ENCODE data around the gene DOK7.
A peak's percentile ranks its signal among the peaks of the same experiment; 100 is the strongest.

The DOK7 gene

DNA sequence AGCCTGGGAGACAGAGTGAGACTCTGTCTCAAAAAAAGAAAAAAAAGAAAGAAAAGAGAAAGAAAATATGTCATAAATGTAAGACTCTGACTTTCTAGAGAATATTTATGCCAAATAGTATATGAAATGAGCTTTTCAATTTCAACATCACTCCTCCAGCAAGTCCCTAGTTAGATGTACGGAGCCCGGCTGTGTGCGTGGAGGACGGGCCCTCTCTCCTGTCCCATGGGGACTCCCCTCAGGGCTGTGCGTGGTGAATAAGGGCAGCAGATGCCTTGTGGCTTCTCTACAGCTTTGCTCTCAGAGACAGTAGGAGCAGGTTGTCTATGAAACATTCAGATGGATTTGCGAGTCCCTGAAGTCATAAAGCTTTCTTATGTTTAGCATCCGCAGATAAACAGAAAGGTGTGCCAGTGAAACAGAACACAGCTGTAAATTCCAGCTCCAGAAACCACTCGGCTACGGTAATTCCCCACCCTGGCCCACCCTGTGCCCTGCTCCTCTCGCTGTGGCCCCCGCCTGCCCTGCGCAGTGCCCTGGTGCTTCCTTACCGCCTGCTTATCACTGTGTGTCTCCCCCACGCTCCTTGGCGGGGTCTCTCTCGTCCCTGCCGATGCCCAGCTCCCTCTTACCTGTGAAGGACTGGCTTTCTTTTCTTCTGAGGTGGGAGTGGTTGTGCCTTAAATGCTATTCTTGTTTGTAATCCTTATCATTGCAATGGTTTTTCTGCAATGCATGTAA is 35.2 kb upstream of the DOK7 start:
- DNase-seq: no peak

DNA sequence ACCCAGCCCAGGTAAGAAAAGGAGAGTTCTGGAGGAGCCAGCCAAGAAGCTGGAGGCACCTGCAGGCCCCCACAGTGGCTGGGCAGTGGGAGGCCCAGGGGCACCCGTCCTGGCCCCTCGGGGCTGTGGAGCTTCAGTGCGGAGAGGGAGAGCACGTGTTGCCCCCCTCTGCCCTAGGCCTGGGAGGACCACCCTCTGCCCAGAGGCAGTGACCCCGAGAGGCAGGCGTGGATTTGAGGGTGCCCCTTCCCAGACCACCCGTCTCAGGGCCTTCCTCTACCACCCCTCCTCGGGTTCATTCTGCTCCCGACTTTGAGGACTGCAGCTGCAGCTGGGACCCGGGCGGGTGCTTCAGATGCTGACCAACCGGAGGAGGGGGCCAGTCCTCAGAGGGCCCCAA is 33.5 kb upstream of the DOK7 start:
- no peak for DNase-seq

DNA sequence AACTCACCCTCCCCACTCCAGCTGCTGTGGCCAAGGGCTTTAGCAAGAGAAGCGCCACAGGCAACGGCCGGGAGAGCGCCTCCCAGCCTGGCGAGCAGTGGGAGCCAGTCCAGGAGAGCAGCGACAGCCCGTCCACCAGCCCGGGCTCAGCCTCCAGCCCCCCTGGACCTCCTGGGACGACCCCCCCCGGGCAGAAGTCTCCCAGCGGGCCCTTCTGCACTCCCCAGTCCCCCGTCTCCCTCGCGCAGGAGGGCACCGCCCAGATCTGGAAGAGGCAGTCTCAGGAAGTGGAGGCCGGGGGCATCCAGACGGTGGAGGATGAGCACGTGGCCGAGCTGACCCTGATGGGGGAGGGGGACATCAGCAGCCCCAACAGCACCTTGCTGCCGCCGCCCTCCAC is 32.6 kb upstream of the DOK7 start:
- DNase-seq: no peak

DNA sequence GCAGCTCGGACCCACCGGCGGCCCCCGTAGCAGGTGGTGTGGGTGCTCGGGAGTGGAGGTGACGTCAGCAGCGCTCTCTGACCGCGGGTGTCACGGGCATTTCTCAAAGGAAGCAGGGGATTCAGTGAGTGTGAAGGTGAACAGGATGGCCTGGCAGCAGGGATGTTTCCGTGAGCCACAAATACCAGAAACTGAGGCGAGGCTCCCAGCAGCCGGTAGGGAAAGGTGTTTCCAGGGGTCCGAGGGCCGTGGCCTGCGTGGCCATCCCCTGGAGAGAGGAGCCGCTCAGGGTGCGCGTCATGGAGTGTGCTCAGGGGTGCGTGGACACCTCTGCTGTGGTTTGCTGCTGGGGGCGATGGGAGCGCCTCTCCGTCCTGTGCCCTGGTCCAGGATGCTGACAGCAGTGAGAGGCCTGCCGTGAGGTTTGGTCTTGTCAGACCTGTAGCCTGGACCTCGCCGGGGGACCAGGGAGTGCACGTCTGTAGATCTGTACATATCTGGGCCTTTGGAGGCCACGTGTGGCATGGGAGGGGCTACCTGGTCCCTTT is 31.6 kb upstream of the DOK7 start:
- no peak for DNase-seq

DNA sequence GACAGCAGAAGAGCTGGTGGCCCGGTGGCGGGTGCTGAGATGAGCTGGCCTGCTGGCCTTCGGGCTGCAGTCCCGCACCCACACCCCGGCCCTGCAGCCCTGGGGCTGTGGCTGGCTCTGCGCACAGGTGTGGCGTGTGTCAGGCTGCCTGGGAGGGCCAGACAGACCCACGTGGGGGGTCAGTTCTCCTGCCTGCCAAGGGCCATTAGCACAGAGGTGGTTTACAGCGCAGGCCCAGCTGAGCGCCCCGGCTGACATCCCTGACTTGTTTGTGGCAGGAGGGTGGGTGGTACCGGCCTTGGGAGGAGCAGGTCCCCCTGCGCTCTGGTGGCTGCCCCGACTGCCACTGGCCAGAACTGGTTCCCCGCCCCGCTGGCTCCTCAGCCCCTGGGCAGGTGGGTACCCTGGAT is 30.7 kb upstream of the DOK7 start:
- DNase-seq: no peak

DNA sequence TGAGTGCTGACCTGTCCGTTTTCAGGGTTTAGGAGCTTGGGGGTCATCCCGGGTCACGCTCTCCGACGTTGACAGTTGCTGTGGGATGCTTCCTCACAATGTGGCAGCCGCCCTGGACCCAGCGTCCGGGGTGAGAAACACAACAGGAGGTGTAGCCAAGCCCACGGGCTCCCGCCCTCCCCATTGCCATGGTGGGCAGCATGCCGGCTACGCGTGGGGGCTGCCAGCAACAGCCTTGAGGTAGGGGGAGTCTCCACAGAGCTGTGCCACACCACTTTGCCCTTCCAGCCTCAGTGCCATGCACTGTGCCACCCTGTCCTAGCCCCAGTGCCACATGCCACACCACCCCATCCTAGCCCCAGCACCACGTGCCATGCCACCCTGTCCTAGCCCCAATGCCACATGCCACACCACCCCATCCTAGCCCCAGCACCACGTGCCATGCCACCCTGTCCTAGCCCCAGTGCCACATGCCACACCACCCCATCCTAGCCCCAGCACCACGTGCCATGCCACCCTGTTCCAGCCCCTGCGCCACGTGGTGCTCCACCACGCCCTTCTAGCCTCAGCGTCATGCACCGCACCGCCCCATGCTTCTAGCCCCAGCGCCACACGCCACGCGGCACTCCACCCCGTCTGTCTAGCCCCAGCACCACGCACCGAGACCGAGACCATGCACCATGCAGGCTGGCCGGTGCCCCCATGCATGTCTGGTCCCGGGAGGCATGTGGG is 29.8 kb upstream of the DOK7 start:
- no peak for DNase-seq

DNA sequence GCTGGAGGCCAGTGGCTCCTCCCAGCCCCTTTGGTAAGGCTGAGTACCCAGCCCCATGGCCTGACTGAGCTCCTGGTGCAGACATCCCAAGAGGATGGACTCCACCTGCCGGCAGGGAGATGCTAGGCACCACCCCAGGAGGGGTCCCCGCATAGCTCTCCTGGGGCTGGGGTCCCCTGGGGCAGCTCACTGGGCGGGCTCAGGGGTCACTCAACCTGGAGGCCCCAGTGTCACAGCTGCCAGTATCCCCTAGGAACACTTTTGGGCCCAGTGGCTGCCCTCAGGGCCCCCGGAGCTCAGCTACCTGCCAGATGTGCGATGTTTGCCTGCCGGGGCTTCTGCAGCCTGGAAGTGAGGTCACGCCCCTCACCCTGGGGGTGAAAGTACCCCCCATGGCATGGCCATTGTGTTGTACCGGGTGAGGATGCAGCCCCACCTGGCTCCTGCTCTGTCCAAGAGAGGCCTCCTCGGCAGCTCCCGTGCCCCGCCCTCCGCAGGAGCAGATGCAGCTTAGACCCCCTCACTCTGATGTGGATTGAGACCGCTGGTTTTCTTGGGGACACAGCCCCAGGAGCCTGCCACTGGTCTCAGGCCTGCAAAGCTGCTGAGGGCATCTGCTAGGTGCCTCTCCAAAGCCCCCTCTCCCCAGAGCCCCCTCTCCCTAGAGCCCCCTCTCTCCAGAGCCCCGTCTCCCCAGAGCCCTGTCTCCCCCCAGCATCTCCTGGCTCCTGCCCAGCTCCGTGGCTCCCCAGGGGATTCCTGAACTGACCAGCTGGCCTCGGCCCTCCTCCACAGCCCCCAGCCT is 28.0 kb upstream of the DOK7 start:
- no peak for DNase-seq

DNA sequence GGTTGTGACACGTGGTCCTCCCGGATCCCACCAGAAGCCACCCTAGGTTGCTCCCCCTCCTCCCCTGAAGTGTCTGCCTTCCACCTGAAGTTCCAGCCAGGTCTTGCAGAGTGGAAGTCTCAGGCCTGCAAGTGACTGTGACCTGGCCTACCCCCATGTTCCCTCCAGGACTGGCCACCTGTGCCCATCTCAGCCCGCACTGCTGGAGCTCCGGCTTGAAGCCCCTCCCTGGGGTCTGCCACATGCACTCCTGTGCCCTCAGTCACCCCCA is 27.5 kb upstream of the DOK7 start:
- DNase-seq: no peak

DNA sequence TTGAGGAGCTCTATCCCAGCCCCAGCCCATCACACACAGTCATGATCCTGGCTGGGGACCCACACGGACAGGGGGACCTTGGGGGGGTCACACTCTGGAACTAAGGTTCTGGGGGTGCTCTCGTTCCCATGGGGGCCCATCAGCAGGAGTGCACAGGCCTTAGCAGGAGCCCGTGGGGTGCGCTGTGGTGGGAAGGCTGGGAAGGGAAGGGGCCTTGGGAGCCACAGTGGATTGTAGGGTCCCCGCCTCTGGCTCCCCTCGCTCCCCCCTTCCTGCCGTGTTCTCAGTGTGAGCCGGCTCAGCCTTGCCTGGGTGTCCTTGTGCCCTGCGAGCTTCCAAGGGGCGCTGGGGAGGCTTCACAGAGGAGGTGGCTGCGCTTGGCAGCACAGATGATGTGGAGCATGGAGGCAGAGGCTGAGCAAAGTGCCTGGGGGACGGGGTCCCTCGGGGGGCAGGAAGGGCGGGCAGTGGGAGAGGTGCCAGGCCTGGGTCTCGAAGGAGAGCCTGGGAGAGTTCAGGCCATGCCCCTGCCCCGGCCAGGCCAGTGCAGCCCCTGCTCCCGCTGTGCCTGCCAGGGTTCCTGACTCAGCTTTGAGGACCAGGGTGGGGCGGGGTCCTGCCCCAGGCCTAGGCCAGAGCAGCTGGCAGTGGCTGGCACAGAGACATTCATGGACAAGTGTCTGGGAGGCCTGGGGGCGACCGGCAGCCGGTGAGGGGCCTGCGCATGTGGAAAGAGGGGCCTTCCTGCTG is 26.9 kb upstream of the DOK7 start:
- DNase-seq: no peak

DNA sequence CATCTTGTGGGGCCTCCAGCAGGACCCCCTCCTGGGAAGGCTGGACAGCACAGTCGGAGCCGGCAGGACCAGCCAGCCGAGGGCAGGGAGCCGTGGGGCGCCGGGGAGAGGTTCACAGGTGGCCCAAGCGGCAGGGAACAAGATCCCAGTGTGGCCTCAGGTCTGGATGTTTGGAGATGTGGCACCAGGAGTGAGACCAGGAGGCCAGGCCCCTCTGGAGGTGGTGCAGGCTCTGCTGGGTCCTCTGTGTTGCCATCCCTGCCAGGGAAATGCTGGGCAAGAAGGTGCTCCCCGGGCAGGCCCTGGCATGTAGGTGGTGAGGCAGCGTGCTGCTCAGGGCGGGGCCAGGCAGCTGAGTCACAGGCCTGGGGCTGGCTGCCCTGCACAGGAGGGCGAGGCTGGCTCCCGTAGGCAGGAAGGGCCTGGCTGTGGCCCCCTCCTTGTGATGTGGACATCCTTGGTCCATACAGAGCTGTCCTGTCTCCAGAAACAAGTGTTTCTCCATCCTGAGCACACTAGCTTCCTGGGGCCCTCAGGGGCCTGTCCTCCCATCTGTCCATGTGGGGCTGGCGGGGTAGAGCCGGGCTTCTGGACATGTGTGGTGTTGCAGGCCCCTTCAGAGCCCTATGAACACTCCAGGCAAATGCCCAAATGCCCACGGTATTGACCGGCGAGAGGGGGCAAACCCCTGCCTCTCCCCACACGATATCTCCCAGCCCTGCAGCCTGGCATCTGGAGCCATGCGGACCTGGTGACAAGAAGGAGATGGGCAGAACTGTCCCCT is 26.1 kb upstream of the DOK7 start:
- DNase-seq: no peak

DNA sequence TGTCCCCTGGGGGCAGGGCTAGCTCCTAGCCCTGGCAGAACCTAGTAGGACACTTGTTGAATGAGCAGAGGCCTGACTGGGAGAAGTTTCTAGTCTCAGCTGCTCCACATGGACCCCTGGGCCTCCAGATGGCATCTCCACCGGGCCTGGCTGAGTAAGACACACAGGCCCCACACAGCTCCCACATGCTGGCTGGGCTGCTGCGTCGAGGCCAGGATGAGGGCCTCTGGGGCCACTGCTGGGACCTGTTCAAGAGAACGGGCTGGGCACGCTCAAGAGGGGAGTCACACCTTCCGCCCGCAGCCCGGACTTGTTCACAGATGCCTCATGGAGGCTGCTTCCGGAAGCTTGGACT is 25.5 kb upstream of the DOK7 start:
- DNase-seq: no peak

DNA sequence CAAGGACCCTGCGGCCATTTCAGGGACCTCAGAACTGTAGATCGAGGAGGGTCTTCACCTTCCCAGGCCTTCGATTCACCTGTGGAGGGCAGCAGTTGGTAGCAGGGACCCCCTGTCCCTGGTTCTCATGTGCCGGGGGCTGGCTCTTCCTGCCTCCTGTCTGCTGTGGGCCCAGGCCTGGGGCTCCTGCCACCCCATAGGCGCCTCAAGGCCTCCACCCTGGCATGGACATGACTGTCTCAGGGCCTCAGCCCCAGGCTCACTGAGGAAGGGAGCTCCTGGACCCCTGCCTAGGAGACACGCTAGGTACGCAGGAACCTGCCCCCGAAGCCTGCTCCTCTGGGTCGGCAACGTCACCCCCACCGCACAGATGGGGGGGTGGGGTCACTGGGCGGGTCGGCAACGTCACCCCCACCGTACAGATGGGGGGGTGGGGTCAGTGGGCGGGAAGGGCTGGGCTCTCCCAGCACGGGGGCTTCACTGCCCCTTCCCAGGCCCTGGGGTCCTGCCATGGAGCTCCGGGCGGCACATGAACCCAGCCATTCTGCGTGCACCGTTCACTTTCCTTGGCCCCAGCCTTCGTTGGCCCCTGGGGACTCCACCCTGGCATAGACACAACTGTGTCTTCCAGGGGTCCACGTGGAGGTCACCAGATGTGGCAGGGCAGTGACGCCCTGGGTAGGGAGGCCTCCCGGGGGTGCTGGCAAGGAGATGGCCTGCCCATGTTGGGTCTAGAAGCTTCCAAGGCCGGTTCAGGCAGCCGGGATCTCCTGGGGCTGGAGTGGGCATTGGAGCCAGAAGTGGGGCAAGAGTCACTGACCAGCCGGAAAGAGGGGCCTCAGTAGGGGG is 24.9 kb upstream of the DOK7 start:
- no peak for DNase-seq

DNA sequence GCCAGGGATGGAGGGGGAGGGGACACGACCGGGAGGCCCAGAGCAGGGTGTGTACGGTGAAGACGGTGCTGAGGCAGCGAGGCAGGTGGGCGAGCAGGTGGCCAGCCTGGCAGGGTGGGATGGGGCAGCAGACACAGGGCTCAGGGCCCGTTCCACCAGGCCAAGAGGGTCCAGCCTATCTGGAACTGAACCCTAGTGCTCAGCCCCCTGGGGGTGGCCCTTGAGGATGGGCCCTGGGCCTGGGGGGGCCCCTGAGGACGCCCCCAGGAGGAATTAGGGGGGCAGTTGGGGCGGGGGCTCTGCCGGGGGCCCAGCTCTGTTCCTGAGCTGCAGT is 24.3 kb upstream of the DOK7 start:
- DNase-seq: no peak

DNA sequence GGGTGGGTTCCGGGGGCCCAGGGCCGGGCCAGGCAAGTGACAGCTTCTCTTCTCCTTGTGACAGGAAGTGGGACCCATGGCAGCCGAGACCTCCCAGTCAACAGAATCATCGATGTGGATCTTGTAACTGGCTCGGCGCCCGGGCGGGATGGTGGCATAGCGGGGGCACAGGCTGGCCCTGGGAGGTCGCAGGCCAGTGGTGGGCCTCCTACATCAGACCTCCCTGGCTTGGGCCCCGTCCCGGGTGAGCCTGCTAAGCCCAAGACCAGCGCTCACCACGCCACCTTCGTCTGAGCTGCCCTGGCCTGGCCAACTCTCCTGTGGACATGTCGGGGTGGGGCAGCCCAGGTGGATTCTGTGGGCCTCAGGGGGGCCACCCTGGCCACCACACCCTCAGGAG is 23.7 kb upstream of the DOK7 start:
- no peak for DNase-seq

DNA sequence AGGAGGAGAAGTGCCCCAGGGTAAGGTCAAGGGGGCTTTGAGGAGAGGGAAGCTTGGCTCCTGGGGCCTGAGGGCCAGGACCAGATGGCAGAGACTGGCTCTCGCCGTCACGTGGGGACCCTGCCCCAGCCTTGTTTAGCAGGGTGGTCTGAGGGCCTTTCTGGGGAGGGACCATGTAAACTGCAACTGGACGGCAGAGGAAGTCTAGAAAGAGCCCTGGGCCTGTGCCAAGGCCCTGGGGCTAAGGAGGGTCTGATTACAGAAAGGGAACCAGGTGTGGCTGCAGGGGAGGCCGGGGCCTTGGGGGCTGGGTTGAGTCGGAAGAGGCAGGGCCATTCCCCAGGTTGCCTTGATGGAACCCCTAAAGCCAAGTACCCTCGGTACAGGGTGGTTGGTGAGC is 23.1 kb upstream of the DOK7 start:
- no peak for DNase-seq

DNA sequence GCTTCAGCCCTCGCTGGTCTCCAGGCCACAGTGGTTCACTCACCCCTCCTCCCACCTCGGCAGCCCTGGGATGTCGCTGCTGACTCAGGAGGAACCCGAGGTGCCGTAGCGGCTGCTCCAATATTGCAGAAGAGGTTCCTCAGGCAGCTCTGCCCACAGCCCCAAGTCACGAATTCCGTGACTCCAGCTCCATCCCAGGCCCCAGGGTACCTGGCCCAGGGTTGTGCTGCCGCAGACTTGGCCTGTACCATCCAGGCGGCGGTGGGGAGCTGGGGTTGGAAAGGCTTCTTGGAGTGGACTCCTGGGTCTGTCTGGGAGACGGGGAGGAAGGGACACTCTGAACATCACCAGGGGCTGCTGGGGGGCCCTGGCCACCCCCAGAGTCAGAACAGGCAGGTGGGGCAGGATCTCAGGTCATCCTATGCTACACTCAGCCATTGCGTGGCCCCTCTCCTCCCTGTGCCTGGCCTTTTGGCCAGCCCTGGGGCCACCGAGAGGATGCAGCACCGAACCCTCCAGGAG is 22.1 kb upstream of the DOK7 start:
- DNase-seq: no peak

DNA sequence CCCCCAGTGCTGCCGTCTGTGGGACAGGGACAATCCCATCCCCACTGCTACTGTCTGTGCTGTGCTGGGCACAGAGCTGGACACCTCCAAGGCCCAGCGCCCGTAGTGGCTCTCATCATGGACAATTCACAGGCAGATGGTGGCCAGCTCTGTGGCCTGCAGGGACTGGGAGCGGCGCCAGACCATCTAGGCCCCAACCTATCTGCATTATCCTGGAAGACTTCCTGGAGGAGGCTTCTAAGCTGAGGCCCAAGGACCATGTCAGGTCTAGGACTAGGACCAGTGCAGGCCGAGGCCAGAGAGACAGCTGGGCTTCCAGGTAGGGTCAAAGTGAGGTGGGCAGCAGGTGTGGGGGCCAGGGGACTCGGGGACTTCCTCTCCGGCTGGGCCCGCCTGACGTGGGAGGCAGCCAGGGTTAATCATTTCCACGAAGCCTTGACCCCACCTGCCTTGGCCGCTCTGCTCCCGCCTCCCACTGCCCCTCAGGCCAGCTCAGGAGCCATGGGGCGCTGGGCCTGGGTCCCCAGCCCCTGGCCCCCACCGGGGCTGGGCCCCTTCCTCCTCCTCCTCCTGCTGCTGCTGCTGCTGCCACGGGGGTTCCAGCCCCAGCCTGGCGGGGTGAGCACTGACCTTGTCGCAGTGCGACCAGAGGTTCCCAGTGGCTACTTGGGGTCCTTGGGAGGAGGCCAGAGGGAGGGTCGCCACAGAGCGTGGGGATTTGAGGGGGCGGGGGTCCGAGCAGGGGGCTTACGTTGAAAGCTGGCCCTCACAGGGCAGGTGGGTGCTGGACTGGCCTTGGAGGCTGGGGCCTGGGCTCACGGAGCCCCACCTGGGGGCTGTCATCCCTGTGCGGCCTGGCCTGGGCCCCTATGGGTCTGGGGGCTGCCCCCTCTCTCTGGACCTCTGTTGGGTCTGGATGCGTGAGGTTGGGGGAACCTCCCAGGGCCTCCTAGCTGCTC is 21.3 kb upstream of the DOK7 start, which contains the start of gene HGFAC:
TSS of gene HGFAC (plus strand) at position 468 of the 959 bp plus-strand sequence. CDS start at position 502, 34 bp downstream.
- DNase-seq: no peak

DNA sequence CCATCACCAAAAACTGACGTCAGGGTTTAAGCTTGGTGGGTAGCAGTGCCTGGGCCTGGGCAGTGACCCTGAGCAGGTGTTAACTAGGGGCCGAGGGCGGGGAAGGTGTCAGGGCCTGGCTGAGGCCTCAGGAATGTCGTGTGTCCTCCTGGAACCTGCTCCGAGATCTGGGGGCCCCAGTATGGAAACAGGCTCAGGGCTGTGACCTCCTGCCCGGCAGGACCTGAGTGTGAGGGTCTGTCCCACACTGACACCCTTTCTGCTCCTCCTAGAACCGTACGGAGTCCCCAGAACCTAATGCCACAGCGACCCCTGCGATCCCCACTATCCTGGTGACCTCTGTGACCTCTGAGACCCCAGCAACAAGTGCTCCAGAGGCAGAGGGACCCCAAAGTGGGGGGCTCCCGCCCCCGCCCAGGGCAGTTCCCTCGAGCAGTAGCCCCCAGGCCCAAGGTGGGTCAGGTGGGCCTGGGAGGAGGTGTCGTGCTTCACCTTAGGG is 20.6 kb upstream of the DOK7 start:
- no peak for DNase-seq

DNA sequence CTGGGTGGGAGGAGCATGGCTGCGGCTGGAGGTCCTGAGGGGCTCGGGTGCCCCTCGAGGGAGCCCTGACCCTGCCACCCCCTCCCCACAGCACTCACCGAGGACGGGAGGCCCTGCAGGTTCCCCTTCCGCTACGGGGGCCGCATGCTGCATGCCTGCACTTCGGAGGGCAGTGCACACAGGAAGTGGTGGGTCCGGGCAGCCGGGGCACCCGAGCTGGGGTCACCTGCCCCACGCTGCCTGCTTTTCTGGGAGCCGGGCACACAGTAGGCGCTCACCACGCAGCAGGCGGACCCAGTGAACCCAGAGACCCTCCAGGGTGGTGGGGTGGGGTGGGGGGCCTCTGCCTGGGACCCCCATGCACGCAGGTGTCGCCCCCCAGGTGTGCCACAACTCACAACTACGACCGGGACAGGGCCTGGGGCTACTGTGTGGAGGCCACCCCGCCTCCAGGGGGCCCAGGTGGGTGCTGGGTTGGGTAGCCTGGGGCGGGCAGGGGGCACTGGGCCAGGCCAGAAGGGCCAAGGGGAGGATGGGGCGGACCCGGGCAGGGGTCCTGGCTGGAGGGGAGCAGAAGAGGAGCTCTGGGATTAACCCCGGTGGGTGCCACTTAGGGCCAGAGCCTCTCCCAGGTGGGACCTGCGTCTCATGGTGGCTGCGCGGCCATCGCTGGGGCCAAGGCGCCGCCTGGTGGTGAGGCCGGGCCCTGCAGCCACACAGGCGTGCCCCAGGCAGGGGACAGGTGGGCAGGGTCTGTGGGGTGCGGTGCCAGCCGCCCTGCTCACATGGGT is 20.0 kb upstream of the DOK7 start:
- peak; percentile 64 for DNase-seq
